ENCODE data around the gene FAF1.

DNA sequence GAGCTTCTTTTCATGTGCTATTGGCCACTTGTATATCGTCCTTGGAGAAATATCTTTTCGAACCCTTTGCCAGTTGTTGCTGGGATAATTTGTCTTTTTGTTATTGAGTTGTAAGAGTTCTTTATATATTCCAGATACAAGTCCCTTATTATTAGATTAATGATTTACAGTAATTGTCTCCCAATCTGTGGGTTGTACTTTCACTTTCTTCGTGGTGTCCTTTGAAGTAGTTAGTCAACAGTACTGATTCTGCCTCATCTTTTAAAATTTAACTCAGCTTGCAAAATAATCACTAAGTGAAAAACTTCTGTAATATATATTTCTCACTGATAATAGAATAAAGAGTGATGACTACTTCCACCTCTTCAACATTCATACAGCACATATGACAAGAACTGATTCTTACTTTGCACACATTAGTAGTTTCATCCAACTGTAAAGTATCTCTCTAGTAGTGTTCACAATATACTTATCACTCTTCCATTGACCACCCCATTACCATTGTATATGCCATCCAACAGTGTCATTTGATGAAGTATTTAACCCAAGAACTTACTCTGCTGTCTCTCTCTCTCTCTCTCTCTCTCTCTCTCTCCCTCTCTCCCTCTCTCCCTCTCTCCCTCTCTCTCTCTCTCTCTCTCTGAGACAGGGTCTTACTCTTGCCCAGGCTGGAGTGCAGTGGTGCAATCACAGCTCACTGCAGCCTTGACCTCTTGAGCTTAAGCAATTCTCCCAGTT, 432.6 kb downstream of the FAF1 start:
- TF ChIP-seq CTCF (IDR thresholded peaks at IDR 0.05) (no peak), PBX3 (IDR thresholded peaks at IDR 0.05) (no peak), GABPA (IDR thresholded peaks at IDR 0.05; ENCODE audit: low read depth) (no peak), EZH2phosphoT487 (IDR thresholded peaks at IDR 0.05; ENCODE audit: borderline replicate concordance, low read depth) (no peak), YY1 (IDR thresholded peaks at IDR 0.05; ENCODE audit: low read depth) (no peak), MAX (IDR thresholded peaks at IDR 0.05; ENCODE audit: low read depth) (no peak), SMC3 (IDR thresholded peaks at IDR 0.05; ENCODE audit: low read depth, low read length) (no peak), POLR2AphosphoS5 (IDR thresholded peaks at IDR 0.05; ENCODE audit: low read depth, low read length) (no peak), RCOR1 (IDR thresholded peaks at IDR 0.05; ENCODE audit: low read length) (no peak), TAF1 (IDR thresholded peaks at IDR 0.05; ENCODE audit: borderline replicate concordance, low read depth, low read length) (no peak), EP300 (IDR thresholded peaks at IDR 0.05; ENCODE audit: borderline replicate concordance in 1 of 2, low read depth in 1 of 2, low read length in 1 of 2) (no peak)
